BLaER1 (cell line): ENCODE results near the gene GNAI1.
A peak's percentile ranks its signal among the peaks of the same experiment; 100 is the strongest.

Source experiments
- H3K27ac ChIP-seq: shearing (Covaris generic); formaldehyde crosslinking; 2 replicates; pipeline ENCODE4 v1.8.1; 2022
- H3K27me3 ChIP-seq: shearing (Covaris generic); formaldehyde crosslinking; 2 replicates; pipeline ENCODE4 v1.8.1; 2022
- H3K36me3 ChIP-seq: shearing (Covaris generic); formaldehyde crosslinking; 2 replicates; pipeline ENCODE4 v1.8.1; 2022
- H3K4me1 ChIP-seq: shearing (Covaris generic); formaldehyde crosslinking; 2 replicates; pipeline ENCODE4 v1.8.1; 2022
- H3K4me2 ChIP-seq: shearing (Covaris generic); formaldehyde crosslinking; 2 replicates; pipeline ENCODE4 v1.8.1; 2022
- H3K4me3 ChIP-seq: shearing (Covaris generic); formaldehyde crosslinking; 2 replicates; pipeline ENCODE4 v1.8.1; 2022
- H3K9ac ChIP-seq: shearing (Covaris generic); formaldehyde crosslinking; 2 replicates; pipeline ENCODE4 v1.8.1; 2022
- H3K9me3 ChIP-seq: shearing (Covaris generic); formaldehyde crosslinking; 2 replicates; pipeline ENCODE4 v1.8.1; 2022
- H4K20me1 ChIP-seq: shearing (Covaris generic); formaldehyde crosslinking; 2 replicates; pipeline ENCODE4 v1.8.1; 2022
- Cebpa-rat ChIP-seq: shearing (Covaris generic); IDR thresholded peaks from 2 replicates; pipeline ENCODE4 v1.8.1; 2022

GNAI1 gene

GRCh38 chr7:80105701-80106408, 28.8 kb upstream of the GNAI1 start:
- Histone ChIP-seq H4K20me1 (no peaks in the 10 kb centered on the region), H3K9ac (no peak overlapping the region), H3K36me3 (no peaks in the 10 kb centered on the region), H3K27ac (peak overlapping the region; percentile 64), H3K4me3 (no peak overlapping the region), H3K9me3 (peaks cover 8% of the 10 kb centered on the region; the same call in 1 of the 2 replicates), H3K4me1 (peaks cover 33% of the 10 kb centered on the region), H3K27me3 (no peaks in the 10 kb centered on the region), H3K4me2 (peak overlapping the region; percentile 52)
- no peak for TF ChIP-seq Cebpa-rat

DNA sequence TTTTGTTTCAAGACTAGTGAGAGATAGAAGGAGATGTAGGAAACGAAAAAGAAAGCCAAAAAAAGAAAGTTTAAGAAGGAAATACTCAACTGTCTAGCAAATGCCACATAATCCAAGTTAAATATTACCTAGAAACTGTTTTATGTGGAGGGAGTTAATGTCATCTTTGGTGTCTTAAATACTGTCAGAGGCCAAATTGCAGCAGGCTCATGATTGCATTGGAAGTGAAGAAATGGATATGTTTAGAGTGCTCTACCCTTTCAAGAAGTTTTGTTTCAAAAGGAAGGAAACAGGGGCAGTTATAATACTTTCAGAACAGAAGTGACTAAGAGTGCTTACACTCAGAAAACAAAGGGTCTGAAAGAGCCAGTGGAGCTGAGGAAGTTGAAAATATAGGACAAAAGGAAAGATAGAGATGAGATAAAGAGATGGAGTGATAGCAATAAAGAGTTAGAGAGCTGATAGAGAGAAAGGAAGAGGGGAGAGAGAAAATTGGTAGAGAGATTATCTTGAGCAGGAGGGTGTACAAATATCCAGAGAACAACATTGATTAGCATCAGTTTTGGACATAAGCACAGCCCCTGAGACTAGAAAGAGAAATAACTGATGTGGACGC, 28.0 kb upstream of the GNAI1 start:
- Histone ChIP-seq H3K36me3 (no peaks in the 10 kb centered on the region), H3K4me3 (no peak overlapping the region), H3K4me1 (peaks cover 33% of the 10 kb centered on the region), H3K27ac (peak overlapping the region; percentile 64), H3K9ac (no peak overlapping the region), H3K4me2 (peak overlapping the region; percentile 52), H3K9me3 (peaks cover 8% of the 10 kb centered on the region; the same call in 1 of the 2 replicates), H4K20me1 (no peaks in the 10 kb centered on the region), H3K27me3 (no peaks in the 10 kb centered on the region)
- no peak for TF ChIP-seq Cebpa-rat

- Histone ChIP-seq H3K27me3 (no peaks in the 10 kb centered on the region), H3K27ac (peak overlapping the region; percentile 64), H3K4me3 (no peak overlapping the region), H3K9ac (no peak overlapping the region), H3K4me2 (peak overlapping the region; percentile 52), H3K4me1 (peaks cover 33% of the 10 kb centered on the region), H3K9me3 (peaks cover 2% of the 10 kb centered on the region; the same call in 1 of the 2 replicates), H3K36me3 (no peaks in the 10 kb centered on the region), H4K20me1 (no peaks in the 10 kb centered on the region)
- no peak for TF ChIP-seq Cebpa-rat
Observed at GRCh38 chr7:80107278-80107677, 27.4 kb upstream of the GNAI1 start.

DNA sequence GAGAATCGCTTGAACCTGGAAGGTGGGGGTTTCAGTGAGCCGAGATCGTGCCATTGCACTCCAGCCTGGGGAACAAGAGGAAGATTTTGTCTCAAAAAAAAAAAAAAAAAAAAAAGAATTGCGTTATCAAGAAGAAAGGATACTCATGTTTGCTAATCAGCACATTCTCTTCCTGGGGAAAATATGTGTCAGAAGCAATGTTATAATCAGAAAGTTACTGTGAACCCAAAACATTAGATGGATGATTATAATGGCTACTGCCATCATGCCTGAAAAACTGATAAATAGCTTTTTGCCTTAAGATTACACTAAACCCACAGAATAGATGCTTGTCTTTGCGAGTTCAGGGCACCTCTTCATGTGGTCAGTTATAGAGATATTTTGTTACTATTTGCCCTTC, 24.3 kb upstream of the GNAI1 start:
- H3K4me3 ChIP-seq, result no peak overlapping the region
- H4K20me1 ChIP-seq, result no peaks in the 10 kb centered on the region
- H3K4me1 ChIP-seq, result peaks cover 31% of the 10 kb centered on the region
- no peak for TF ChIP-seq Cebpa-rat
- no peaks in the 10 kb centered on the region for H3K9me3 ChIP-seq
- no peaks in the 10 kb centered on the region for H3K36me3 ChIP-seq
- H3K27ac ChIP-seq, result no peak overlapping the region
- H3K9ac ChIP-seq, result no peak overlapping the region
- no peaks in the 10 kb centered on the region for H3K27me3 ChIP-seq
- no peak overlapping the region for H3K4me2 ChIP-seq

GRCh38 chr7:80114159-80114558, 20.5 kb upstream of the GNAI1 start:
- H4K20me1 ChIP-seq, result no peaks in the 10 kb centered on the region
- H3K4me1 ChIP-seq, result no peaks in the 10 kb centered on the region
- no peak for TF ChIP-seq Cebpa-rat
- H3K36me3 ChIP-seq, result no peaks in the 10 kb centered on the region
- H3K4me3 ChIP-seq, result no peak overlapping the region
- no peak overlapping the region for H3K9ac ChIP-seq
- no peak overlapping the region for H3K27ac ChIP-seq
- H3K27me3 ChIP-seq, result no peaks in the 10 kb centered on the region
- no peaks in the 10 kb centered on the region for H3K9me3 ChIP-seq
- H3K4me2 ChIP-seq, result no peak overlapping the region

DNA sequence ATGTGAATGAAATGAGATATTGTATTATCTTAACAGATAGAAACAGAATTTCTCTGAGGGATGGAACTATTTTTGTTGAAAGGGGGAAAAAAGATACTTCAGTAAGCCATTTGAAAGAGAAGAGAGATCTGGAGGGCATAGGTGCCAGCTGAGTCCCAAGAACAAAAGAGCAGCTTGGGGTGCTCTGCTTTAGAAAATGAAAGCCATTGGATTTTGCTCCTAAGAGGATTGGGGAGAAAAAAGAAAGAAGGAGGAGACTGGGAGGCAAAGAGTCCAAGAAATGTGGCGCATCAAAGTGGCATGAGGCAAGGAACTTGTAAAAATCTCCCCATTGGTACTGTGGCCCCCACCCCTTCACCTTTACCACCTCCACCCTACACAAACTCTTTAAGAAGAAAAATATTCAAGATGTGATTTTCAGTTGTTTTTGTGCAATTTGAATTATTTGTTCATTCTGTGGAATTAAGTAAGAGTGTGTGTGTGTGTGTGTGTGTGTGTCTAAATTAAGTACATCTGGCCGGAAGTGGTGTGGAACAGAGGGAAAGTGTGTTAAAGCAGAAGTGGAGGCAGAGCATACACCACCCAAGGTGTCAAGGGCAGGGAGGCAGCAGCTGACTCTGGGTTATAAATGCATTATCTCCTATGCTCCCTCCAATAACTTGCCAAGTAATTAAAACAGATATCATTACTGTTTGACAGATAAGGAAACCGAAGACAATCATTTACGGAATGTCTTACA, 9.9 kb upstream of the GNAI1 start:
- Histone ChIP-seq H3K9ac (no peak overlapping the region), H3K4me2 (peak overlapping the region; percentile 41), H3K4me3 (no peak overlapping the region), H3K27me3 (no peaks in the 10 kb centered on the region), H4K20me1 (no peaks in the 10 kb centered on the region), H3K9me3 (no peaks in the 10 kb centered on the region), H3K36me3 (no peaks in the 10 kb centered on the region), H3K4me1 (peaks cover 18% of the 10 kb centered on the region), H3K27ac (no peak overlapping the region)
- TF ChIP-seq Cebpa-rat, result no peak

GRCh38 chr7:80127412-80128160, 7.0 kb upstream of the GNAI1 start:
- Histone ChIP-seq H3K4me1 (peaks cover 19% of the 10 kb centered on the region), H3K9me3 (peaks cover 12% of the 10 kb centered on the region), H3K9ac (no peak overlapping the region), H3K4me2 (peak overlapping the region; percentile 11; the same call in 1 of the 2 replicates), H4K20me1 (no peaks in the 10 kb centered on the region), H3K36me3 (no peaks in the 10 kb centered on the region), H3K27me3 (no peaks in the 10 kb centered on the region), H3K27ac (no peak overlapping the region), H3K4me3 (no peak overlapping the region)
- no peak for TF ChIP-seq Cebpa-rat

DNA sequence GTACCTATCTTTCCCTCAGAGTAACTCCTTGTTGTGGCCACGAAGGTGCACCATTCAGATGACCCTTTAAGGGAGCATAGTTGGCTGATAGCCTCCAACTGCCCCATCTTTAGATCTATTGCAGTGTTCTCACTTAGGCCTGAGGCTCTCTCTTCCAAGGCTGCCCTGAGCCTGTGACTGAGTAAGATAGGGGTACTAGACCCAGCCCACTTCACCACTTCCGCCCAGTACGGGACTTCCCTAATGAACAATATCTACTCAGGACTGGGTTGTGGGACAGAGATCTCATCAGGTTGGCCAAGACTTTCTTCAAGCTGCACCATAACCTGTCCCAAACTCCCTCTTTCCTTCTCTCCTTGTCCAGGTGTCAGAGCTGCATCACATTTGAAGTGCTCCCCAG, 5.7 kb upstream of the GNAI1 start:
- H3K27me3 ChIP-seq, result no peaks in the 10 kb centered on the region
- H3K27ac ChIP-seq, result no peak overlapping the region
- TF ChIP-seq Cebpa-rat, result no peak
- H3K4me3 ChIP-seq, result no peak overlapping the region
- H3K4me2 ChIP-seq, result no peak overlapping the region
- no peaks in the 10 kb centered on the region for H3K36me3 ChIP-seq
- H3K9me3 ChIP-seq, result peaks cover 12% of the 10 kb centered on the region
- no peak overlapping the region for H3K9ac ChIP-seq
- no peaks in the 10 kb centered on the region for H4K20me1 ChIP-seq
- H3K4me1 ChIP-seq, result peaks cover 32% of the 10 kb centered on the region

DNA sequence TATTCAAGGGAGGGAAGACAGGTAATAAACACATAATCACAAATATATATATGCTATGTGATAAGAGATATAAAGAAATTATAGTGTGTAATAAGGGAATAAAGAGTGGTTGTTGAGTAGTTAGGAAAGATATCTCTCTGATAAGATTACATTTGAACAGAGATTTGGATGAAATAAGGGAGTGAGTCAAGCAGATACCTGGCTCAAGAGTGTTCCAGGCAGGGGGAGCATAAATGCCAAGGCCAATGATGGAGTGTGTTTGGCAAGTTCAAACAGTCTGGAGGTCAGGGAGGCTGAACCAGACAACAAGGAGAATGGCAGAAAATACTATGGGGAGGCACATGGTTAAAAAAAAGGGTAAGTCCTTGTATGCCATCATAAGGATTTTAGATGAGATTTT, 4.8 kb upstream of the GNAI1 start:
- Histone ChIP-seq H3K4me1 (peaks cover 33% of the 10 kb centered on the region), H3K27me3 (no peaks in the 10 kb centered on the region), H4K20me1 (no peaks in the 10 kb centered on the region), H3K27ac (no peak overlapping the region), H3K4me3 (no peak overlapping the region), H3K9ac (no peak overlapping the region), H3K36me3 (no peaks in the 10 kb centered on the region), H3K9me3 (peaks cover 12% of the 10 kb centered on the region), H3K4me2 (no peak overlapping the region)
- TF ChIP-seq Cebpa-rat, result no peak
